ENCODE data around the gene SERTM1.

SERTM1 gene

GRCh38 chr13:36706755-36707154 lies 32.9 kb downstream of the SERTM1 start:
- no peak overlapping the region for H2AFZ ChIP-seq (ENCODE audit: low read depth, low read length, severe bottlenecking)
- no peaks in the 10 kb centered on the region for H3K27me3 ChIP-seq (ENCODE audit: low read length)
- H3K9me3 ChIP-seq (ENCODE audit: insufficient read depth, low read length): no peaks in the 10 kb centered on the region
- H3K9ac ChIP-seq (ENCODE audit: low read length): no peak overlapping the region
- H4K20me1 ChIP-seq (ENCODE audit: low read depth, low read length): no peaks in the 10 kb centered on the region
- H3K9me2 ChIP-seq (replicated peaks; ENCODE audit: insufficient read depth, low read length): no peaks in the 10 kb centered on the region
- no peaks in the 10 kb centered on the region for H3K36me3 ChIP-seq (ENCODE audit: low read length)
- no peak overlapping the region for H3K27ac ChIP-seq (ENCODE audit: low read depth, low read length)
- no peak overlapping the region for H3K4me3 ChIP-seq (ENCODE audit: insufficient read depth, low read length, poor library complexity, severe bottlenecking)
- no peaks in the 10 kb centered on the region for H3F3A ChIP-seq (ENCODE audit: insufficient read depth)
- H3K79me2 ChIP-seq (ENCODE audit: insufficient read depth, low read length): no peaks in the 10 kb centered on the region
- TF ChIP-seq EZH2phosphoT487 (conservative IDR thresholded peaks at IDR 0.05; ENCODE audit: low read length) (no peak), CTCF (IDR thresholded peaks at IDR 0.05; ENCODE audit: insufficient read depth, low read length, poor library complexity, severe bottlenecking) (no peak)
- no peak overlapping the region for H3K4me2 ChIP-seq (ENCODE audit: low read depth, low read length, poor library complexity, severe bottlenecking)

- Histone ChIP-seq H3K9me3 (ENCODE audit: insufficient read depth, low read length) (no peaks in the 10 kb centered on the region), H3K4me3 (ENCODE audit: insufficient read depth, low read length, poor library complexity, severe bottlenecking) (no peak overlapping the region), H3K36me3 (ENCODE audit: low read length) (no peaks in the 10 kb centered on the region), H3K27ac (ENCODE audit: low read depth, low read length) (no peak overlapping the region), H3K79me2 (ENCODE audit: insufficient read depth, low read length) (no peaks in the 10 kb centered on the region), H2AFZ (ENCODE audit: low read depth, low read length, severe bottlenecking) (no peak overlapping the region), H3K27me3 (ENCODE audit: low read length) (no peaks in the 10 kb centered on the region), H4K20me1 (ENCODE audit: low read depth, low read length) (no peaks in the 10 kb centered on the region), H3K9ac (ENCODE audit: low read length) (no peak overlapping the region), H3K9me2 (replicated peaks; ENCODE audit: insufficient read depth, low read length) (no peaks in the 10 kb centered on the region), H3K4me2 (ENCODE audit: low read depth, low read length, poor library complexity, severe bottlenecking) (no peak overlapping the region), H3F3A (ENCODE audit: insufficient read depth) (no peaks in the 10 kb centered on the region)
- TF ChIP-seq EZH2phosphoT487 (conservative IDR thresholded peaks at IDR 0.05; ENCODE audit: low read length) (no peak), CTCF (IDR thresholded peaks at IDR 0.05; ENCODE audit: insufficient read depth, low read length, poor library complexity, severe bottlenecking) (no peak)
Observed at GRCh38 chr13:36709136-36709890, 35.5 kb downstream of the SERTM1 start.

- Histone ChIP-seq H3K4me2 (ENCODE audit: low read depth, low read length, poor library complexity, severe bottlenecking) (no peak overlapping the region), H3K9me3 (ENCODE audit: insufficient read depth, low read length) (no peaks in the 10 kb centered on the region), H2AFZ (ENCODE audit: low read depth, low read length, severe bottlenecking) (no peak overlapping the region), H4K20me1 (ENCODE audit: low read depth, low read length) (no peaks in the 10 kb centered on the region), H3K27ac (ENCODE audit: low read depth, low read length) (no peak overlapping the region), H3K27me3 (ENCODE audit: low read length) (no peaks in the 10 kb centered on the region), H3K9ac (ENCODE audit: low read length) (no peak overlapping the region), H3K4me3 (ENCODE audit: insufficient read depth, low read length, poor library complexity, severe bottlenecking) (no peak overlapping the region), H3F3A (ENCODE audit: insufficient read depth) (no peaks in the 10 kb centered on the region), H3K36me3 (ENCODE audit: low read length) (no peaks in the 10 kb centered on the region), H3K79me2 (ENCODE audit: insufficient read depth, low read length) (no peaks in the 10 kb centered on the region), H3K9me2 (replicated peaks; ENCODE audit: insufficient read depth, low read length) (no peaks in the 10 kb centered on the region)
- no peak for TF ChIP-seq CTCF (IDR thresholded peaks at IDR 0.05; ENCODE audit: insufficient read depth, low read length, poor library complexity, severe bottlenecking)
- TF ChIP-seq EZH2phosphoT487 (conservative IDR thresholded peaks at IDR 0.05; ENCODE audit: low read length): no peak
Observed at GRCh38 chr13:36710396-36710795, 36.6 kb downstream of the SERTM1 start.
